GM23338 (cell line): ENCODE measurements around the gene SUMF1. TPM values are rescaled to one million over a fixed set of nuclear protein-coding genes. Genes with fewer than 3 reads are reported as not detected.

Experiments
- ATAC-seq: fragments of 200-7000 bp; cut with Tn5 transposase; 3 replicates; pipeline ENCODE4 v1.9.1; 2020
- DNase-seq: peaks from one replicate; pipeline ENCODE4 v3.0.0-alpha.2; 2015; ENCODE audit warnings: low spot score
- H2AFZ ChIP-seq: fragments of 200-600 bp; sonication (generic); 2 replicates; pipeline ENCODE4 v1.8.0; 2016; ENCODE audit warnings: antibody characterized with exemption, mild to moderate bottlenecking, moderate library complexity
- H3F3A ChIP-seq: fragments of 200-600 bp; sonication (generic); replicated peaks from 2 replicates; pipeline ENCODE4 v1.8.0; 2017; ENCODE audit warnings: antibody characterized with exemption, mixed run types, low read depth
- H3K27ac ChIP-seq: fragments of 200-600 bp; sonication (generic); 2 replicates; pipeline ENCODE4 v1.6.1; 2016; ENCODE audit warnings: low read depth
- H3K27me3 ChIP-seq: fragments of 200-600 bp; sonication (generic); 2 replicates; pipeline ENCODE4 v1.8.0; 2016; ENCODE audit warnings: mild to moderate bottlenecking, mixed run types, moderate library complexity; ENCODE audit not compliant: insufficient read depth
- H3K36me3 ChIP-seq: fragments of 200-600 bp; sonication (generic); 2 replicates; pipeline ENCODE4 v1.8.0; 2016; ENCODE audit warnings: mild to moderate bottlenecking; ENCODE audit not compliant: insufficient read depth
- H3K4me1 ChIP-seq: fragments of 200-600 bp; sonication (generic); 2 replicates; pipeline ENCODE4 v1.8.0; 2016; ENCODE audit warnings: mild to moderate bottlenecking, moderate library complexity; ENCODE audit not compliant: insufficient read depth
- H3K4me2 ChIP-seq: fragments of 200-600 bp; sonication (generic); 2 replicates; pipeline ENCODE4 v1.7.1; 2017; ENCODE audit warnings: mixed run types
- H3K4me3 ChIP-seq: fragments of 200-600 bp; sonication (generic); 2 replicates; pipeline ENCODE4 v1.6.1; 2016; ENCODE audit warnings: mixed run types
- H3K79me2 ChIP-seq: fragments of 200-600 bp; sonication (generic); replicated peaks from 2 replicates; pipeline ENCODE4 v1.8.0; 2017; ENCODE audit warnings: mild to moderate bottlenecking; ENCODE audit not compliant: insufficient read depth
- H3K9me2 ChIP-seq: fragments of 200-600 bp; sonication (generic); 2 replicates; pipeline ENCODE4 v1.8.0; 2017; ENCODE audit not compliant: insufficient read depth
- H4K20me1 ChIP-seq: fragments of 200-600 bp; sonication (generic); replicated peaks from 2 replicates; pipeline ENCODE4 v1.8.0; 2017; ENCODE audit warnings: mild to moderate bottlenecking; ENCODE audit not compliant: insufficient read depth
- H3K27ac Mint-ChIP-seq: 2 replicates; pipeline ENCODE4 v1.8.0; 2020; ENCODE audit warnings: inconsistent platforms, mild to moderate bottlenecking, moderate library complexity, mixed read lengths
- H3K27me3 Mint-ChIP-seq: 3 replicates; pipeline ENCODE4 v1.8.0; 2022; ENCODE audit warnings: low read depth, mild to moderate bottlenecking, moderate library complexity, mixed read lengths, inconsistent platforms; ENCODE audit not compliant: insufficient read depth, poor library complexity
- H3K36me3 Mint-ChIP-seq: 3 replicates; pipeline ENCODE4 v1.8.0; 2021; ENCODE audit warnings: low read depth, mild to moderate bottlenecking, inconsistent platforms, moderate library complexity, mixed read lengths
- H3K4me1 Mint-ChIP-seq: 3 replicates; pipeline ENCODE4 v1.8.0; 2020; ENCODE audit warnings: mild to moderate bottlenecking, inconsistent platforms, mixed read lengths
- H3K4me3 Mint-ChIP-seq: 3 replicates; pipeline ENCODE4 v1.8.0; 2021; ENCODE audit warnings: moderate library complexity, mild to moderate bottlenecking, inconsistent platforms, mixed read lengths
- H3K9me3 Mint-ChIP-seq: 3 replicates; pipeline ENCODE4 v1.8.0; 2020; ENCODE audit warnings: moderate library complexity, mild to moderate bottlenecking, inconsistent platforms, mixed read lengths
- CREB1 ChIP-seq: fragments of 250-450 bp; sonication (Bioruptor Pico); IDR thresholded peaks from 2 replicates; pipeline ENCODE4 v1.5.0; 2020; ENCODE audit warnings: low read depth, mild to moderate bottlenecking, moderate library complexity
- CTCF ChIP-seq, 2 experiments: fragments of 200-600 bp in 1 of 2; sonication (generic) in 1 of 2; conservative IDR thresholded peaks; 2 replicates each; pipeline versions ENCODE4 v1.5.1 to v1.6.1; 2016 to 2017; ENCODE audit warnings: antibody characterized with exemption in 2 of 2, low read depth in 2 of 2, mild to moderate bottlenecking in 2 of 2, moderate library complexity in 1 of 2
- ETS1 ChIP-seq: IDR thresholded peaks from 2 replicates; pipeline ENCODE4 v1.6.1; 2016; ENCODE audit warnings: antibody characterized with exemption
- EZH2 ChIP-seq: fragments of 200-600 bp; sonication (generic); IDR thresholded peaks from one replicate; pipeline ENCODE4 v1.8.0; 2017; ENCODE audit warnings: antibody characterized with exemption, mild to moderate bottlenecking, low read depth; ENCODE audit not compliant: unreplicated experiment
- EZH2phosphoT487 ChIP-seq: fragments of 200-600 bp; sonication (generic); IDR thresholded peaks from one replicate; pipeline ENCODE4 v1.8.1; 2018; ENCODE audit warnings: antibody characterized with exemption; ENCODE audit not compliant: unreplicated experiment
- JUNB ChIP-seq: IDR thresholded peaks from one replicate; pipeline ENCODE4 v1.6.1; 2016; ENCODE audit warnings: antibody characterized with exemption; ENCODE audit not compliant: unreplicated experiment
- NANOG ChIP-seq: IDR thresholded peaks from 2 replicates; pipeline ENCODE4 v1.6.1; 2016; ENCODE audit warnings: antibody characterized with exemption, borderline replicate concordance
- POLR2AphosphoS5 ChIP-seq: IDR thresholded peaks from 2 replicates; pipeline ENCODE4 v1.6.1; 2016; ENCODE audit warnings: antibody characterized with exemption, low read depth
- REST ChIP-seq: IDR thresholded peaks from one replicate; pipeline ENCODE4 v1.6.1; 2018; ENCODE audit warnings: antibody characterized with exemption; ENCODE audit not compliant: unreplicated experiment
- STAT1 ChIP-seq: IDR thresholded peaks from one replicate; pipeline ENCODE4 v1.6.1; 2016; ENCODE audit warnings: antibody characterized with exemption; ENCODE audit not compliant: unreplicated experiment
- ZNF114 ChIP-seq: fragments of 250-450 bp; sonication (Bioruptor Pico); IDR thresholded peaks from 2 replicates; pipeline ENCODE4 v1.5.0; 2020; ENCODE audit warnings: mild to moderate bottlenecking, moderate library complexity
- ZNF331 ChIP-seq: fragments of 250-450 bp; sonication (Bioruptor Pico); IDR thresholded peaks from 2 replicates; pipeline ENCODE4 v1.5.0; 2020; ENCODE audit warnings: low read depth, mild to moderate bottlenecking, moderate library complexity
- ZNF462 ChIP-seq: fragments of 250-450 bp; sonication (Bioruptor Pico); IDR thresholded peaks from 2 replicates; pipeline ENCODE4 v1.5.0; 2020; ENCODE audit warnings: mild to moderate bottlenecking, moderate library complexity
- polyA plus RNA-seq: library from polyadenylated mRNA; unstranded; fragments of >200 nt; fragmentation: Nextera tagmentation; extraction: Ambion mirVana; gene quantifications from 2 replicates; pipeline ENCODE4 v1.2.1, GENCODE V29; 2016
- total RNA-seq: library from RNA; depleted of rRNA; stranded (reverse); fragments of >200 nt; shearing (Covaris generic); gene quantifications from 2 replicates; pipeline ENCODE4 v1.2.3, GENCODE V29; 2014

The SUMF1 gene
- total and polyA plus RNA-seq, 2 experiments from 2014 or later = 6.9 to 20.3 TPM

GRCh38 chr3:4359805-4360502 is 107.1 kb downstream of the SUMF1 start:
- H3K4me3 ChIP-seq = no peak overlapping the region
- no peaks in the 10 kb centered on the region for H3K4me1 ChIP-seq
- no peak overlapping the region for H2AFZ ChIP-seq
- no peaks in the 10 kb centered on the region for H3F3A ChIP-seq
- DNase-seq (no peak), ATAC-seq (no peak)
- H3K79me2 ChIP-seq = no peaks in the 10 kb centered on the region
- H3K9me2 ChIP-seq = no peaks in the 10 kb centered on the region
- H3K27ac ChIP-seq = no peak overlapping the region
- Mint-ChIP-seq H3K36me3 (no peaks in the 10 kb centered on the region), H3K9me3 (no peaks in the 10 kb centered on the region), H3K4me3 (no peak overlapping the region), H3K4me1 (no peaks in the 10 kb centered on the region; the same call in 2 of the 3 replicates), H3K27me3 (no peaks in the 10 kb centered on the region), H3K27ac (no peak overlapping the region)
- TF ChIP-seq ZNF462 (CRISPR knock-in tag) = no peak
- TF ChIP-seq CREB1 (CRISPR knock-in tag) = no peak
- TF ChIP-seq EZH2phosphoT487 = no peak
- TF ChIP-seq ZNF331 (CRISPR knock-in tag) = no peak
- TF ChIP-seq EZH2 = no peak
- TF ChIP-seq ETS1 = no peak
- no peak for TF ChIP-seq STAT1
- TF ChIP-seq CTCF (conservative IDR thresholded peaks at IDR 0.05; ENCODE audit: low read depth in 2 of 2) = no peak
- TF ChIP-seq ZNF114 (CRISPR knock-in tag) = no peak
- TF ChIP-seq POLR2AphosphoS5 = no peak
- TF ChIP-seq REST = no peak
- TF ChIP-seq NANOG = no peak
- TF ChIP-seq JUNB = no peak
- no peaks in the 10 kb centered on the region for H4K20me1 ChIP-seq
- no peak overlapping the region for H3K4me2 ChIP-seq
- no peaks in the 10 kb centered on the region for H3K27me3 ChIP-seq
- H3K36me3 ChIP-seq = no peaks in the 10 kb centered on the region
